Natural killer cell treated with Interleukin-12 subunit alpha and Interleukin-12 subunit beta and Interleukin-15 and Interleukin-18, amount 100 ng/mL, for 72 hours (primary cell): ENCODE data around the gene USH1C. TPM values are rescaled to one million over a fixed set of nuclear protein-coding genes. Genes with fewer than 3 reads are reported as not detected.

Experiments used
- ATAC-seq, 2 donors: fragments of 150-1000 bp; cut with Tn5 transposase in 1 of 2; sonication (Bioruptor Pico), chemical (Tn5 transposase) in 1 of 2; 2 replicates each; pipeline ENCODE4 v1.10.0; 2021
- DNase-seq: peaks from one replicate; pipeline ENCODE4 v3.0.0; 2022; ENCODE audit warnings: low spot score
- H3K27ac Mint-ChIP-seq, 2 donors: 1 replicate in 1 of 2; 2 replicates in 1 of 2; pipeline ENCODE4 v1.8.0; 2022; ENCODE audit warnings: mixed read lengths in 2 of 2, mild to moderate bottlenecking in 1 of 2, moderate library complexity in 1 of 2
- H3K27me3 Mint-ChIP-seq, 2 donors: 1 replicate in 1 of 2; 2 replicates in 1 of 2; pipeline ENCODE4 v1.8.0; 2022; ENCODE audit warnings: mixed read lengths in 2 of 2
- H3K36me3 Mint-ChIP-seq: one replicate; pipeline ENCODE4 v1.8.0; 2022; ENCODE audit warnings: mixed read lengths
- H3K4me1 Mint-ChIP-seq, 2 donors: 1 replicate in 1 of 2; 2 replicates in 1 of 2; pipeline ENCODE4 v1.8.0; 2022; ENCODE audit warnings: low read depth in 2 of 2, mixed read lengths in 2 of 2, mild to moderate bottlenecking in 1 of 2
- H3K4me3 Mint-ChIP-seq: one replicate; pipeline ENCODE4 v1.8.0; 2022; ENCODE audit warnings: mixed read lengths
- H3K9me3 Mint-ChIP-seq: 2 replicates; pipeline ENCODE4 v1.8.0; 2022; ENCODE audit warnings: mixed read lengths
- total RNA-seq, 2 donors: library from RNA; stranded (reverse); gene quantifications; one replicate each; pipeline ENCODE4 v1.2.3, GENCODE V29; 2022

USH1C gene
- total RNA-seq: not detected

DNA sequence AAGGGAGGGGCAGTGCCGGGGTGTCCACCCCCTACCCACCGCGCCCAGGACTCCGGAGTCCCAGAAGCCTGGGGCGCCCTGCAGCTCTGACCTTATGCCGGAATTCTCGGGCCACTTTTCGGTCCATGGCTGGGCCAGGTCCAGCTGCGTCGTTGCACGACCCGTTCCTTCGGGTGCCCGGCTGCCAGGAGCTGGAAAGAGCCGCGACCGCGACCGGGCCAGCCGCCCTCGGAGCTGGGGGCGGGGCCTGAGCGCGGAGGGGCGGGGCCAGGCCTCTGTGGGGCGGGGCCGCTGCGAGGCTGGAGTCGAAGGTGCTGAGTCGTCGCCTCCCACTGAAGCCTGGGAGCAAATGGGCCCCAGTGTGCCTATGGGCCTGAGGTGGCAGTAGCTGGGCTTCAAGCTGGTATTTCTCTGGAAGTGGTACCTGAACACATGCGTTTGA, at the start of gene USH1C:
Gene USH1C, minus strand, starts transcription at position 236 of the 442 bp plus-strand sequence. Its CDS starts 109 bp downstream, at position 127.
- no peaks in the 10 kb centered on the region for H3K36me3 Mint-ChIP-seq
- ATAC-seq: peak in 1 of 2 donors; percentile 77
- no peak for DNase-seq
- H3K4me1 Mint-ChIP-seq: peaks cover 2 to 5% of the 10 kb centered on the region in 2 donors
- H3K27ac Mint-ChIP-seq: no peak within 1 kb of the TSS
- no peak within 1 kb of the TSS for H3K4me3 Mint-ChIP-seq
- H3K27me3 Mint-ChIP-seq: peaks cover 37 to 39% of the 10 kb centered on the region in 2 donors
- H3K9me3 Mint-ChIP-seq: no peaks in the 10 kb centered on the region

DNA sequence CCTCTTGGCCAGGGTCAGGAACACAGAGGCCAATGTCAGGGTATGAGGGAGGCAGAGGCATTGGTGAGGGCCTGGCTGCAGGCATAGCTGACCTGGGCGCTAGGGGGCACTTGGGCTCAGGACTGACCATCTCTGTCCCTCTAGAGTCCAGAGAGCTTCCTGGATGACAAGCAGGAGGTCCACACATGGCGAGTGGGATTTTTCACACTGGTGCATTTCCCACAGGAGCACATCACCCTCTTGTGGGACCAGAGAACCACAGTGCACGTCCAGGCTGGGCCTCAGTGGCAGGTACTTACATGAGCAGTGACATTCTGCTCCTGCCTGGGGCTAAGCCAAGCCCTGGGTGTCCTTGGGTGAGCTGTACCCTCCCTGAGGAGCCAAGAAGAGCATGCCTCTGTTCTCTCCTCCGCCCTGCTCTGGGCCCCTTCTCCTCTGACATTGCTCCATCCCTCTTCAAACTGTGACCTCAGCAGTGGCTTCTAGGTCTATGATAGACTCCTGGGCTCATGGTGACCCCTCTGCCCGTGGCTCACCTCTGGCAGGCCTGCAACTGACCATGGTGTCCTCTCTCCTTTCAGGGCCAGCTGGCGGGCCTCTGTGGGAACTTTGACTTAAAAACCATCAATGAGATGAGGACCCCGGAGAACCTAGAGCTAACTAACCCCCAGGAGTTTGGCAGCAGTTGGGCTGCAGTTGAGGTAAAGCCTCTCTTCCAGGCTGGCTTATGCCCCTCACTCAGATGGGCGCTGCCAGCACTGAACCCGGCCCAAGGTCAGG, 49.4 kb upstream of the USH1C start:
- no peak for DNase-seq
- no peak overlapping the region for H3K27ac Mint-ChIP-seq
- no peak for ATAC-seq
- H3K4me3 Mint-ChIP-seq: no peak overlapping the region
- no peaks in the 10 kb centered on the region for H3K36me3 Mint-ChIP-seq
- no peaks in the 10 kb centered on the region for H3K9me3 Mint-ChIP-seq
- H3K4me1 Mint-ChIP-seq: no peaks in the 10 kb centered on the region
- peaks cover 0 to 7% of the 10 kb centered on the region in 2 donors for H3K27me3 Mint-ChIP-seq

DNA sequence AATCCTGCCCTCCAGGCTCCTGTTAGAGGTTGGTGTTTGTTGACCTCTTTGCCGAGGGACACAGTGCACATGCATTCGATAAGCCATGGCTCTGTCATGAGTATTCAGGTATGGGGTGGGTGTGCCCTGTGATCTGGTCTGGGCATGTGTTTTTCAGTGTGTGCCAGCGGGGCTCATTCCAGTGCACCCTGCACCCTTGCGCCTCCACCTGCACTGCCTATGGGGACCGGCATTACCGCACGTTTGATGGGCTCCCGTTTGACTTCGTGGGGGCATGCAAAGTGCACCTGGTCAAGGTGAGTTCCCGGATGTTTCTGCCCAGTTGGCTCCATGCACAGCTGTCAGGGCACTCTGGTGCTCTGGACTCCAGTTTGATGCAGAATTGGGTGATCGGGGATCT, 47.1 kb upstream of the USH1C start:
- ATAC-seq (no peak), DNase-seq (no peak)
- Mint-ChIP-seq H3K4me1 (no peaks in the 10 kb centered on the region), H3K27me3 (peaks cover 2 to 15% of the 10 kb centered on the region in 2 donors), H3K36me3 (no peaks in the 10 kb centered on the region), H3K9me3 (no peaks in the 10 kb centered on the region), H3K4me3 (no peak overlapping the region), H3K27ac (no peak overlapping the region)

DNA sequence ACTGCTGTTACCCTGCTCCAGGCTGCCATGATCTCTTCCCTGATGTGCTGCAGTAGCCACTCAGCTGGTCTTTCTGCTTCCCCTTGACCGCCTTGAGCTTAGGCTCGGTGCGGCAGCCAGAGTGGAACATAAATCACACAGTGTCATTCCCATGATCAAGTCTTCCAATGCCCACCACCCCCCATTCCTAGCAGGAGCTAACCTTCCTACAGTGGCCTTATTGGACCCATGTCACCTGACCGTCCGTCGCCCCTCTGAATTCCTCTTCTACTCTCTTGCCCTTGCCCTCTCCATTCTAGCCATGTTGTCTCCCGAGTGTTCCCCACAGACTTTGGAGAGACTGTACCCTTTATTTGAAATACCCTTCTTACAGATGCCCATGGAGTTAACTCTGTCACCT, 46.2 kb upstream of the USH1C start:
- Mint-ChIP-seq H3K9me3 (no peaks in the 10 kb centered on the region), H3K36me3 (no peaks in the 10 kb centered on the region), H3K27ac (no peak overlapping the region), H3K4me1 (no peaks in the 10 kb centered on the region), H3K4me3 (no peak overlapping the region), H3K27me3 (peaks cover 4 to 23% of the 10 kb centered on the region in 2 donors)
- no peak for DNase-seq
- ATAC-seq: no peak

DNA sequence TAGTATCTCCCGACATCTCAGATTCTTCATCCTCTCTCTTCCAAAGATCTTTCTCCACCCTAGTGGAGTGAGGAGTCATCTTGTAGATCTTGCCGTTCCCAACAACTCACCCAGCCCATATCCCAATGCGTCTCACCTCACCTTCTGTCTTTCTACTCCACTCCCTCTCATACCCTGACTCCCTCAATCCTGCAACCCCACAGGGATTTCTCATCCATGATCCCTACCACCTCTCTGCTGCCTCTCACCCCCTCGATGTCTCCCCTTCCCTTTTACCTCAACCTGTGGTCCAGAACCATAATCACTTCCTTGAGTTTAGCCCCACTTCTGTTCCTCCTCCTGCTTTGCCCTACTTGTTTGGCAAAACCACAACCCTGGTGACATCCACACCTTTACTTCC, 44.5 kb upstream of the USH1C start:
- ATAC-seq: no peak
- no peak for DNase-seq
- no peaks in the 10 kb centered on the region for H3K4me1 Mint-ChIP-seq
- H3K27ac Mint-ChIP-seq: no peak overlapping the region
- no peak overlapping the region for H3K4me3 Mint-ChIP-seq
- no peaks in the 10 kb centered on the region for H3K9me3 Mint-ChIP-seq
- peaks cover 8 to 20% of the 10 kb centered on the region in 2 donors for H3K27me3 Mint-ChIP-seq
- H3K36me3 Mint-ChIP-seq: no peaks in the 10 kb centered on the region

DNA sequence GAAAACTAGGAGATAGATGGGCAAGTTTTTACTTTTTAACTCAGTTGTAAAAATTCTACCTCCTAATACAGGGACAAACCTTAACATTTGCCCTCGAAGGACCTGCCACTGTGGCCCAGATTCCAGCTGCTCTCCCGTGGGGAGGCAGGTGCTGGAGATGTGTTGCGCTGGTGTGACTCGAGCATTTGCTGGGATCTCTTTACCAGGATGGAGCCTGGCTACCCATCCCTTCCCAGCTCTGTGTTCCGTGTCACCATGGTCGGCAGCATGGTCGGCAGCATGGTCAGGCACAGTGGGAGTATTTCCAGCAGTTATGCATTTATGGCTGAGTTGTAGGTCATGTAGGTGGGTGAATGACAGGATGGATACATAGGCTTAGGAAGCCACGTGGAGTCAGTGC, 44.0 kb upstream of the USH1C start:
- ATAC-seq: no peak
- Mint-ChIP-seq H3K27ac (no peak overlapping the region), H3K4me1 (no peaks in the 10 kb centered on the region), H3K27me3 (peaks cover 10 to 20% of the 10 kb centered on the region in 2 donors), H3K4me3 (no peak overlapping the region), H3K36me3 (no peaks in the 10 kb centered on the region), H3K9me3 (no peaks in the 10 kb centered on the region)
- DNase-seq: no peak

DNA sequence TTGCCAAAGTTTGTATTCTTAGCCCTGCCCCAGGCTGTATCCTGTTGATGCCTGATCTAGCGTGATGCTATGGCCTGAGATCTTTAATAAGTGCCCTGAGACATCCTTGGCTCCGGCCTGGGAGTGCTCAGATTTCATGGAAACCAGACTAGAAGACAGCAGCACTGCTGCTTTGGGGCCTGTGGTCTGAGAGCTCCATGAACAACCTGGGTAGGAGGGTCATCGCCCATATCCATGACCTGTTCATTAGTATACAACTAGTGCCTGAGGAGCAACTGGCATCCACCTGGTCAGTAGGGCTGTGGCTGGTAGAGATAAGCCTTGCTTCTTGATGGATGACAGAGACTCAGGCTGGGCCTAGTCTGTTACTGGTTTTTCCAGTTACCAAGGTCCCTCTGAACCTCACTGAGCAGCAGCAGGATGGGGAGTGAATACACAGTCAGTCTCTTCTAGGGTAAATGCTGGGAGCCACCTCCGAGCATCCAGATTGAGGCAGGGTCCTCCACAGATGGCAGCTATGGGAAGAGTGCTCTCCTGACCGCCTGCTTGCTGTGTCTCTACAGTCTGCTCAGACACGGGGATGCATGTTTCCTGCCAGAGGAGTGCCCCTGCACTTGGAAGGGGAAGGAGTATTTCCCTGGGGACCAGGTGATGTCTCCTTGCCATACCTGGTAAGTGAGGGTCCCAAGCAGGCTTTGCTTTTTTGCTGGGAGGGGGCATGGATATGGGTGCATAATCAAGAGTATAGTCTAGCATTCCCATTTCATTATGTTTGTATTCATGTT, 41.9 kb upstream of the USH1C start:
- H3K4me1 Mint-ChIP-seq: no peaks in the 10 kb centered on the region

DNA sequence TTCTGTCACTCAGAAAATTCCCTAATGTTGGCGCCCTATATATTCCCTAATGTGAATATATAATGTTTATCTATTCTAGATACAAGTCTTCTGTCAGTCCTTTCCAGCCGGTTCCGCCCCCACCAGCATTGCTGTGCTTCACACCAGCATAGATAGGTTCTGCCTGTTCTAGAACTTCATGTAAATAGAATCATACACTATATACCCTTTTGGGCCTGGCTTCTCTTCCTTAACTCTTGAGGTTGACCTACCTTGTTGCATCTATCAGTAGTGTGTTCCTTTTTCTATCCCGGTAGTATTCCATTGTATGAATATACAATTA, 37.5 kb upstream of the USH1C start:
- ATAC-seq: no peak
- H3K27me3 Mint-ChIP-seq: peaks cover 18 to 27% of the 10 kb centered on the region in 2 donors
- H3K36me3 Mint-ChIP-seq: no peaks in the 10 kb centered on the region
- H3K9me3 Mint-ChIP-seq: no peaks in the 10 kb centered on the region
- no peaks in the 10 kb centered on the region for H3K4me1 Mint-ChIP-seq
- no peak overlapping the region for H3K4me3 Mint-ChIP-seq
- DNase-seq: no peak
- H3K27ac Mint-ChIP-seq: no peak overlapping the region

More for the DNA sequence above, 41.9 kb upstream of the USH1C start:
- Mint-ChIP-seq H3K4me3 (no peak overlapping the region), H3K27ac (no peak overlapping the region), H3K36me3 (no peaks in the 10 kb centered on the region), H3K27me3 (peaks cover 11 to 21% of the 10 kb centered on the region in 2 donors), H3K9me3 (no peaks in the 10 kb centered on the region)
- DNase-seq: no peak
- ATAC-seq: no peak

DNA sequence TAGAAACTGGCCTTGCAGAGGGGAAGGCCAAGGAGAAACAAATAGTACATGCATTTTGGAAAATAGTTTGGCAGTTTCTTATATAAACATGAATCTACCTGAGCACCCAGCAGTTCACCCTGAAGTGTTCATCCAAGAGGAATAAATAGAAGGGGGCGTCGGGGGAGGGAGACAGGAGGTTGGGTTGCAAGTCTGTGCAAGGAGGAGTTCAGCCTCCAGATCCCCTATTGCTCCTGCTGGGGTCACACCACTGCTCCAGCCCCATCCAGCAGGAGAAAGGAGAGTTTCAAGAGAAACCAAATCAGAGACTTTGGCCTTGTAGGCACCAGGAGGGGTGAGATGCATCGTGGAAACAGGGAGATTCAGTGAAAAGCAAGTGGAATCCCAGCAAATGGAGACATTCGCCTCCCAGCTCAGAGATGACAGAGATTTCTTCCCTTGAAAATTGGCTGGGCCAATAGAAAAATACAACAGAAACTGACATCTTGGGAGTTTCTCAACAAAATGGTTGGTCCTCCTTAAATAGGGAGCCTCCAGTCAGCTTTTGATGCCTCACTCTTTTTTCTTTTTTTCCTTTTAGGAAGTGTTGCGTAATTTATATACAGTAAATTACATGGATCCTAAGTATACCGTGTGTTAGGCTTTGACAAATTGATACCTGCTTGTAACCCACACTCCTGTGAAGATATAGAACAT, 37.0 kb upstream of the USH1C start:
- no peaks in the 10 kb centered on the region for H3K4me1 Mint-ChIP-seq
- H3K27me3 Mint-ChIP-seq: peaks cover 18 to 22% of the 10 kb centered on the region in 2 donors
- ATAC-seq (no peak), DNase-seq (peak; percentile 59)
- no peak overlapping the region for H3K4me3 Mint-ChIP-seq
- no peaks in the 10 kb centered on the region for H3K9me3 Mint-ChIP-seq
- no peak overlapping the region for H3K27ac Mint-ChIP-seq
- H3K36me3 Mint-ChIP-seq: no peaks in the 10 kb centered on the region

DNA sequence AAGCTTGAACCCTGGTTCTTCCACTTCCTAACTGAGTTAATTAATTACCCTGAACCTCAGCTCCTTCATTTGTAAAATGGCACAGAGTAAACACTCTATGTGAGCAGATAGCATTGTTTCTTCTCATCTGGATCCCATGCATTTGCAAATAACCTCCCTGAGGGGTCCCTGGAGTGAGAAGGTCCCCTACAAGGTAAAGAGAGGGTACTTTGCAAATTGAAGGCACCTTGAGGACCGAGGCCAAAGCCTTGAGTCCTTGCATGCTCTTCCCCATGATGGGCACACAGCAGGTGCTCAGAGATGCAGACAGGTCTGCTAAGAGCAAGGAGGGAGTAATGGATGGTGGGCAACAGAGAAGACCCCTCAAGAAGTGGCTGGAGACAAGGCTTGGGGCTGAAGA, 36.1 kb upstream of the USH1C start:
- peaks cover 13 to 14% of the 10 kb centered on the region in 2 donors for H3K27me3 Mint-ChIP-seq
- ATAC-seq (peak in 1 of 2 donors; percentile 8), DNase-seq (peak; percentile 32)
- no peaks in the 10 kb centered on the region for H3K36me3 Mint-ChIP-seq
- no peaks in the 10 kb centered on the region for H3K9me3 Mint-ChIP-seq
- no peak overlapping the region for H3K27ac Mint-ChIP-seq
- H3K4me3 Mint-ChIP-seq: no peak overlapping the region
- H3K4me1 Mint-ChIP-seq: no peaks in the 10 kb centered on the region

DNA sequence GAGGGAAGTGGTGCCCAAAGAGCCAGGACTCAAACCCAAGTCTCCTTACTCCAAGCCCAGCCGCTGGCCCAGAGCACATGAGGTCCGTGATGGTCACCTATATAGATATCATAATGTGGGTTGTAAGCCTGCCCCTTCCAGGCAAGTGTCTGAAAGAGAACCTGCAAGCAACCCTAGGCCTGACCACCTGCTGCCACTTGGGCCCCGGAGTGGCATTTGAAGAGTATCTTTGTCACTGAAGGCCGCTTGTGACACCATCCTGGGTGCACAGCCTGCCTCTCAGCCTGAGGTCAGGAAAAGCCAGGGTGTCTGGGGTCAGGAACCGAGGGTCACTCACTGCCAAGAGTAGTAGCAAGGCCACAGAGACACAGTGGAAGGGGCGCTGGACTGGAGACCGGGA, 35.2 kb upstream of the USH1C start:
- ATAC-seq: no peak
- Mint-ChIP-seq H3K4me3 (no peak overlapping the region), H3K27ac (no peak overlapping the region), H3K4me1 (no peaks in the 10 kb centered on the region), H3K36me3 (no peaks in the 10 kb centered on the region), H3K9me3 (no peaks in the 10 kb centered on the region), H3K27me3 (peaks cover 11 to 12% of the 10 kb centered on the region in 2 donors)
- DNase-seq: peak; percentile 8

DNA sequence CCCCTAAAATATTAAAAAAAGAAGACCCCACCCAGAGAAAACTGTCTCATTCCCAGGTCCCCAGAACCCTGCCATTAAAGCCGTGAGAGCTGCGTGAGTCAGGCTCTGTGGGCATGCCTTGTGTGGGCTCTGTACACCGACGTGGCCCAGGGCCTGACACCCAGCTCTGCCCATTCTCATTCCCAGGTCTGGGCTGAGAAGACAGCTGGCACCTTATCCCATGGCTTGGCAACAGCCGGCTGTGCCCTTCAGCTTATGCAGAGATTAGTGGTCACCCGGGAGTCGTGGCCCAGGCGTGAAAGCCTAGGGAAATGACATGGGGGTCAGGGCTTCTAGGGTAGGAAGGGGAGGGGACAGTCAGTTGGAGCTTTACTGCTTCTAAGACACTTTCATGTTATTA, 34.7 kb upstream of the USH1C start:
- H3K9me3 Mint-ChIP-seq: no peaks in the 10 kb centered on the region
- ATAC-seq (no peak), DNase-seq (peak; percentile 15)
- no peak overlapping the region for H3K4me3 Mint-ChIP-seq
- peaks cover 11 to 12% of the 10 kb centered on the region in 2 donors for H3K27me3 Mint-ChIP-seq
- no peaks in the 10 kb centered on the region for H3K36me3 Mint-ChIP-seq
- H3K4me1 Mint-ChIP-seq: no peaks in the 10 kb centered on the region
- H3K27ac Mint-ChIP-seq: no peak overlapping the region

DNA sequence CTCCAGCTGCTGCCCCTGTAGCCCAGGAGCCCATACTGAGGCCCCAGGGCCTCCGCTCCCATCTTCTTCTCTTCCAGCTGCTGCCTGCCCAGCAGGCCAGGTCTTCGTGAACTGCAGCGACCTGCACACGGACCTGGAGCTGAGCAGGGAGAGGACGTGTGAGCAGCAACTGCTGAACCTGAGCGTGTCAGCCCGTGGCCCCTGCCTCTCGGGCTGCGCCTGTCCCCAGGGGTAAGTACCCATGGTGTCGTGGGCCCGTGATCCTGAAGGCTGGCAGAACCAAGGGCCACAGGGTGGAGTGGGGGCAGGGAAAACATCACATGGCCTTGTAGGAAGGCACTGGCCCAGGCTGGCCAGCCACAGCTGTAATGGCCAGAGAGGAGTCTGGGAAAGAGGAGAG, 34.1 kb upstream of the USH1C start:
- no peaks in the 10 kb centered on the region for H3K9me3 Mint-ChIP-seq
- no peak overlapping the region for H3K4me3 Mint-ChIP-seq
- H3K27me3 Mint-ChIP-seq: peaks cover 12 to 18% of the 10 kb centered on the region in 2 donors
- no peak overlapping the region for H3K27ac Mint-ChIP-seq
- ATAC-seq (no peak), DNase-seq (peak; percentile 31)
- no peaks in the 10 kb centered on the region for H3K36me3 Mint-ChIP-seq
- peaks cover 0 to 2% of the 10 kb centered on the region in 2 donors for H3K4me1 Mint-ChIP-seq
